GM12878 (cell line): ENCODE measurements around the gene BATF.

Source experiments
- BMI1 ChIP-seq: fragments of 450-650 bp; IDR thresholded peaks from 2 replicates; pipeline ENCODE4 v1.6.1; 2016; ENCODE audit warnings: mild to moderate bottlenecking, moderate library complexity, borderline replicate concordance
- E2F4 ChIP-seq: IDR thresholded peaks from 2 replicates; pipeline ENCODE4 v1.6.1; 2012; ENCODE audit warnings: low read depth, low read length, improper control_type of control experiment
- NR2F1 ChIP-seq: fragments of 450-650 bp; conservative IDR thresholded peaks from 2 replicates; pipeline ENCODE4 v1.6.1; 2017; ENCODE audit warnings: mild to moderate bottlenecking
- PML ChIP-seq: IDR thresholded peaks from 2 replicates; pipeline ENCODE4 v1.6.1; 2012; ENCODE audit warnings: low read length, inconsistent platforms
- POLR2A ChIP-seq: IDR thresholded peaks from 2 replicates; pipeline ENCODE4 v1.6.1; 2011; ENCODE audit warnings: low read depth, mild to moderate bottlenecking, low read length
- REST ChIP-seq: IDR thresholded peaks from 2 replicates; pipeline ENCODE4 v1.6.1; 2012; ENCODE audit warnings: mild to moderate bottlenecking, low read depth, low read length
- SP1 ChIP-seq: IDR thresholded peaks from one replicate; pipeline ENCODE4 v1.6.1; 2011; ENCODE audit warnings: low read depth, low read length
- TF ChIP-seq, protein P1 (sequence below): IDR thresholded peaks from 2 replicates; pipeline ENCODE4 v1.6.1; 2012; ENCODE audit warnings: low read length, inconsistent platforms

GRCh38 chr14:75540479-75540851 lies 18.2 kb downstream of the BATF start:
- TF ChIP-seq BMI1 (no peak), REST (no peak), POLR2A (no peak), SP1 (no peak), PML (0 out of 2 replicates have a peak, but pooled peaks have one; percentile 10), E2F4 (no peak), NR2F1 (no peak)
- TF ChIP-seq, protein P1, sequence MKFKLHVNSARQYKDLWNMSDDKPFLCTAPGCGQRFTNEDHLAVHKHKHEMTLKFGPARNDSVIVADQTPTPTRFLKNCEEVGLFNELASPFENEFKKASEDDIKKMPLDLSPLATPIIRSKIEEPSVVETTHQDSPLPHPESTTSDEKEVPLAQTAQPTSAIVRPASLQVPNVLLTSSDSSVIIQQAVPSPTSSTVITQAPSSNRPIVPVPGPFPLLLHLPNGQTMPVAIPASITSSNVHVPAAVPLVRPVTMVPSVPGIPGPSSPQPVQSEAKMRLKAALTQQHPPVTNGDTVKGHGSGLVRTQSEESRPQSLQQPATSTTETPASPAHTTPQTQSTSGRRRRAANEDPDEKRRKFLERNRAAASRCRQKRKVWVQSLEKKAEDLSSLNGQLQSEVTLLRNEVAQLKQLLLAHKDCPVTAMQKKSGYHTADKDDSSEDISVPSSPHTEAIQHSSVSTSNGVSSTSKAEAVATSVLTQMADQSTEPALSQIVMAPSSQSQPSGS, result 0 out of 2 replicates have a peak, but pooled peaks have one; percentile 2
